Stimulated activated CD4-positive, alpha-beta T cell treated with anti-CD3 and anti-CD28 coated beads, Interleukin-12 subunit alpha, Interleukin-12 subunit beta, amount 100 ng/mL, for 48 hours (primary cell): ENCODE results near the gene CORO2B.
"Not testable (repeated sequence)": the region's sequence is repeated elsewhere in the genome, so short reads cannot be mapped to it uniquely, and the experiment has no call there.

Source experiments
- DNase-seq, 3 donors: peaks; one replicate each; pipeline ENCODE4 v3.0.0-alpha.2; 2020; ENCODE audit warnings: low read depth in 2 of 3, low spot score in 1 of 3

CORO2B gene

DNA sequence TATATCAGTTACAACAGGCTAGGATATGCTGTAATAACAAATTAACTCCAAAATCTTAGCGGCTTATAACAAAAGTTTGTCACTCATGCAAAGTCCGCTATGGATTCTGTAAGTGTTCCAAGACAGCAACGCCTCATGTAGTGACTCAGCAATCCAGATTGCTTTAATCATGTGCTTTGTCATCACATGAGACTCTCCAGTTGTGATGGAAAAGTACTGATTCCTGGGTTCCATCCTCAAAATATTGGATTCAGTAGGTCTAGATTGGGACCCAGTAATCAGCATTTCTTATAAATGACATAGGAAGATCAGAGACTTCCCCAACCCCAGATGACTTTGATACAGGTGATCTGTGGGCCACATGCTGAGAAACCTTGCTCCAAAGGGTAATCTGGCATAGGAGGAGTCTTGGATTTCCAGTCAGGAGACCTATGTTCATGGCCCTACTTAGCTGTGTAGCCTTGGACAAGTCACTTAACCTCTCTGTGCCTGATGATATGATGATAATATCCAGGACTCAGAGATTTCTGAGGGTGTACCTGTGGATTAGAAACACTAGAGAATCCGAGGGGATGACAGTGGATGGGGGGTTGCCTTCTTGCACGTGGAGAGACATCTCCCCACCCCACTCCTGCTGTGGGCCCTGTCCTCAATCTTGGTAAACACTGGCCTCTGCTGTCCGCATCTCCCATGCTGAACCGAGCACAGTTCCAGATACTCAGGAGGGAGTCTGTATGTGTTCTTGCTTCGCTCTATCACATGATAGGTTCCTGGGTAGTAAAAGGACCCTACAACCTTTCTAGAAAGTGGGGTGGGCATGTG, 65.5 kb downstream of the CORO2B start:
- no peak for DNase-seq

DNA sequence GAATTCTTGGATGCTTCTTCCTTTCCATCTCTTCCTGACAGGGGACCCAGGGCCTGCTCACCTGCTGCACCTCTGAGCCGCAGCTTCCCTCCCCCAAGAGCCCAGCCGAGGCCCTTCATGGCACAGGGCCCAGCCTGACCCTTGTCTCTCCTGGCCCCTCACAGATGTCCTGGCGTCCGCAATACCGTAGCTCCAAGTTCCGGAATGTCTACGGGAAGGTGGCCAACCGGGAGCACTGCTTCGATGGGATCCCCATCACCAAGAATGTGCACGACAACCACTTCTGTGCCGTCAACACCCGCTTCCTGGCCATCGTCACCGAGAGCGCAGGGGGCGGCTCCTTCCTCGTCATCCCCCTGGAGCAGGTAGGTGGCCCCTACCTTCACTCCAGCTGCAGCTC, 66.2 kb downstream of the CORO2B start:
- DNase-seq, result no peak

DNA sequence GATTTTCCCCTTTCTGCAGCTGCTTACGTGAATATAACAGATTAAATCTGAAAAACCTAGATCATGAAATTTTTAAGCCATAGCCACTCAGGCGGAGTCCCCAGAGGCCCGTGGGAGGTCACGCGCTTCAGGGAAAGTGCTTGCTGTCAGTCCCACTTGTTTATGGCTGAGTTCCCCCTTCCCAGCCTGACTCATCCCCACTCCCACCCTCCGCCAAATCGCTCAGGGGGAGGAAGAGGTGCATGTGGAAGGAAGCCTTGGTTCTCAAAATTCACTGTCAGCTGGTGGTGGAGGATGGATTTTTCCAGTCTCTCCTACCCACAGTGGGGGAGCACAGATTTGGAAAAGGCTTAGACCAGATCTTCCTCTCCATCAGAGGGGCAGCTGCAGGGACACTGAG, 67.4 kb downstream of the CORO2B start:
- no peak for DNase-seq

DNA sequence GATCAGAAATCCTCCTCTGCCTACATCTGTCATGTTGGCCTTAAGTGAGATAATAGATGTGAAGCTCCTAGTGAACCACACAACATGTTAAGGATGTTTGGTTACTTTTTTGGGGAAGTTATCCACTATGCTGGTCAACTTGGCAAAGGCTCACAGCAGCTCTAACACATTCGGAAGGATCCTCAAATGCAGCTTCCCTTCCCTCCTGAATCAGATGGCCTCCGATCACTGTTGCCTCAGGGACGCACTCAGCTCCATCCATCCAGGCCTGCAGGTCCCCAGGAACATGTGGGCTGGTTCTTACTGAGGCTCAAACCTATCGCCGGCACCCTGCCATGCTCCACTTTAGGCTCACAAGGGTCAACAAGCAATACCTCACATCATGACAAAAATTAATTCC, 67.9 kb downstream of the CORO2B start:
- DNase-seq, result no peak

DNA sequence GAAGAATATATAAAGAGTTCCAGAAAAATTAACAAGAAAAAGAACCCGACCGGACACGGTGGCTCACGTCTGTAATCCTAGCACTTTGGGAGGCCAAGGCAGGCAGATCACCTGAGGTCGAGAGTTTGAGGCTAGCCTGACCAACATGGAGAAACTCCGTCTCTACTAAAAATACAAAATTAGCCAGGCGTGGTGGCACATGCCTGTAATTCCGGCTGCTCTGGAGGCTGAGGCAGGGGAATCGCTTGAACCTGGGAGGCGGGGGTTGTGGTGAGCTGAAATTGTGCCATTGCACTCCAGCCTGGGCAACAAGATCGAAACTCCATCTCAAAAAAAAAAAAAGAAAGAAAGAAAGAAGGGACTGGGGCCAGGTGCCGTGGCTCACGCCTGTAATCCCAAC, 68.6 kb downstream of the CORO2B start:
- DNase-seq, result not testable (repeated sequence)

DNA sequence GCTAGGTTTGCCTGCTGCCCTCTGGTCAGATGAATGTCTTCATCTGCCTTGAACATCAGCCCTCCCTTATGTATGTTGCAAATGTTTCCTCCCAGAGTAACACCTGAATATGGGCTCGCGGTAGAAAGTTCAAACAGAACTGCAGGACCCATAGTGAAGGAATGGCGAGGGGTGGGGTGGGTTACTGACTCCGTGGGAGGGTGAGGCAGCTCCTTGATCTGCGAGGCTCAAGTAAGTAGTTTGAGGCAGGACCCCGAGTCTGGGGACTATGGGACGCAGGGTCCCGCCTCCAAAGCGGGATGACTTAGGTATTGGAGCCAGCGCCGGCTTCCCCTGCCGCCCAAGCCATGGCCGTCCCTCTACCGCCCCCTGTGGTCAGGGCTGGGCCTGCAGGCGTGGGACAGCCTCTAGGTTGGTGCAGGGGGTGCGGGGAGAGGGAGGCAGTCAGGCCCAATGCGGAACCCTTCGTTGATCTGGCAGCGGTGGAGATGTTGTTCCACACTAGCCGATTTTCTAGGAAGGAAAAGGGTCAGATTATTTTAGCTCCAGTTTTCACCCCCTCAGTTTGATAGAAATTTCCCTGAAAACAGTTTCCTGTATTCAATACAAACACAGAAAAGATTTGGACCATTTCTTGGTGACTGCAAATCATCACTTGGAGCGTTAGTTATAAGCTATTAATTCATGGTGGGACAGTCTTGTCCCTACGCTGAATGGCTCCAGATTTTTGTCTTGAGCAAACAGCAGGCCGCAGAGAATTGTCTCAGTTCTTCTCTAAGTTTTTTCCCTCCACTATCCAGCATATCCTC, 72.3 kb downstream of the CORO2B start:
- DNase-seq, result peak; percentile 39 to 50 (median 40)

DNA sequence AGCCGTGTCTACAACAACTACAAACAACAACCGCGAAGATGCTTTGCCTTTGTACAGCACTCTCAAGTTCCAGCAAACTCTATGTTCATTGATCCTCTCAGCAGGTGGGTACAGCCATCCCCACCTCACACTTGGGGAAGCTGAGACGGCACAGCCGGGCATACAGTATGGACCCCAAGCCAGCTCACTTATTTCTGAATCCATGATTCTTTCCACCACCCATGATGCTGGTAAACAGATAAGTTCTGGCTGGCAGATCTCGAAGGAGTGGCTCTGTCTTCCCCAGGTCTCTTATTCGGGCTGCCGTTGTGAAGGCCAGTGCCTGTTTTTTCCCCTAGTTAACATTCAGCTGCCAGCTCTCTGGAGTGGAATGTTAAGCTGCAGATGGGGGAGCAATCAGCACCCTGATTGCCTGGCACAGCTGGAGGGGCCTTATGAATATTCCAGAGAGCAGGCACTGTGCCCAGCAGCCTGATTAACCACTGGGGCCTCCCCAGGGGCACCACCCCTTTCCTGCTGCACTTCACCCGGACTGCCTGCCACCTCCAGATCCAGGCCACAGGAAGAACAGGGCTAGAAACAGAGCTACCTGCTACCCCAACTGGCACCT, 73.2 kb downstream of the CORO2B start:
- DNase-seq, result no peak

DNA sequence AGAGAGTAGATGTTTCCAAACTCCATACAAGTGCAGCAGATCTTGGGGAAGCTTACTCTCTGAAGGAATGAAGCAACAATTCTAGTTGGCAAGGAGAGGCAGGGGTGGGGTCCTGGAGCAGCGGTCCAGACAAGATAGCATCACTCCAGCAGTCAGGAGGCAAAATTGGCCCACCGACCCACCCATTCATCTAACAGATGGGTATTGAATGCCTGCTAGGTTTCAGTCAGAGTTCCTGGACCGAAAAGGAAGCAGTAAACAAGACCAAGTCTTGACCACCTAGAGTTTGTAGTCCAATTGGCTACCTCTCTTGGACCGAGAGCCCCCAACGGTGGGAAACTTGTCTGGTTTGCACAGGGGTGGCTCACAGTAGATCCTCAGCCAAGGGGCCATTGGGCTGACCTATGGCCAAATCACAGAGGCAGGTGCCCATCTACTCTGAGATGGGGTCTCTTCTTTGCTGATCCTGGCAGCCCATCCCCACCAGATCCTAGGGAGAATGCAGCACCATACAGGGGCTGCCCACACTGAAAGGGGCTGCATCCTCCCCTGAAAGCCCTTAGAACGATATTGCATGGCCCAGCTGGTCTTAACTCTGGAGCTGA, 74.3 kb downstream of the CORO2B start:
- no peak for DNase-seq

DNA sequence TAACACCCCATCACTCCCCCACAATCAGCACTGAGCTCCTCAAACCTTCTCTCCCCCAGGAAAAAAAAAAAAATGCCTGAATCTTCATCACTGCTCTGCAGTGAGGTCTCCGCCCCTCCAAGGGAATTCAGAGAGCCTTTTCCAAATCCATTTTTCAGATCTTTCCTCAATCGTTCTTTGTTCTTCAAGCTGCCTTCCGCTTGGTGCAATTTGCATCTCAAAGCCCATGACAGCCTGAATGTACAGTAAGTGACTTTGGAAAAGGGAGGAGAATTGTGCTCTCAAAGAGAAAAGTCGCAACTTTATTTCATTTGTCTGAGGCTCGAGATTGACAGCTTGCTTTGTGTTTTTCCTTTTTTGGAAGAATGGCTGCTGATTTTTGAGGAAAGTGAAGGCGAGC, 75.0 kb downstream of the CORO2B start:
- no peak for DNase-seq

DNA sequence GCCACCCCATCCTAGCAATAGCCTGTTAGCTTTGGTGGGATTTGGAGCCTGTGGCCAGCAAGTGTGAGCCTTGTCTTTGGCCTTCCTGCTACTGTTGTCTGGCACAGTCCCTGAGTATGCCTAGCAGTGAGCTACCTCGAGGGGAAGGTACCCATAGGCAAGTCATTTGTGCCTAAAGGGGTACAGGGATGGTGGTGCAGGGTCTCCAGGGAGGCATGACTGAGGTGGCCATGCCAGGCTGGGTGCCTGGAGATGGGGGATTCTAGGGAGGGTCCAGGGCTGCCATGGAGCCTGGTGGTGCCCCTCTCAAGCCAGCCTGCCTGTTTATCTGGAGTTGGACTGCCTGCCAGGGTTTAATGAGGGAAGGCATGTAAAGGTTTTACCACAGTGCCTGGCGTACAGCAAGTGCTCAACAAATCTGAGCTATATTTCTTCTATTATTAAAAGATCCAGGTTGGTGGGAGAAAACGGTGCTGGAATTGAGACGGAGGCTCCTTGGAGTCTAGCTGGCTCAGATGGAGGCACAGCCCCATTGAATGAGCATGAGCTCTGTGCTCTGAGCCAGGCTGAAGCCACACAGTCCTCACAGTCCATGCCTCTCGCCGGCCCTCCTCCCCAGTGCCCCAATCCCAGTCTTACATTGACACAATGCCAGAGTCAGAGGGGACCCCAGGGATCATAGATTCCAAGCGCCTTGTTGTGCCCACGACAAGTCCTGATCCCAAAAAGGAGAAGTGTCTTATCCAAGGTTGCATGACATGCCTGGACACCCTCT, 76.2 kb downstream of the CORO2B start:
- no peak for DNase-seq

DNA sequence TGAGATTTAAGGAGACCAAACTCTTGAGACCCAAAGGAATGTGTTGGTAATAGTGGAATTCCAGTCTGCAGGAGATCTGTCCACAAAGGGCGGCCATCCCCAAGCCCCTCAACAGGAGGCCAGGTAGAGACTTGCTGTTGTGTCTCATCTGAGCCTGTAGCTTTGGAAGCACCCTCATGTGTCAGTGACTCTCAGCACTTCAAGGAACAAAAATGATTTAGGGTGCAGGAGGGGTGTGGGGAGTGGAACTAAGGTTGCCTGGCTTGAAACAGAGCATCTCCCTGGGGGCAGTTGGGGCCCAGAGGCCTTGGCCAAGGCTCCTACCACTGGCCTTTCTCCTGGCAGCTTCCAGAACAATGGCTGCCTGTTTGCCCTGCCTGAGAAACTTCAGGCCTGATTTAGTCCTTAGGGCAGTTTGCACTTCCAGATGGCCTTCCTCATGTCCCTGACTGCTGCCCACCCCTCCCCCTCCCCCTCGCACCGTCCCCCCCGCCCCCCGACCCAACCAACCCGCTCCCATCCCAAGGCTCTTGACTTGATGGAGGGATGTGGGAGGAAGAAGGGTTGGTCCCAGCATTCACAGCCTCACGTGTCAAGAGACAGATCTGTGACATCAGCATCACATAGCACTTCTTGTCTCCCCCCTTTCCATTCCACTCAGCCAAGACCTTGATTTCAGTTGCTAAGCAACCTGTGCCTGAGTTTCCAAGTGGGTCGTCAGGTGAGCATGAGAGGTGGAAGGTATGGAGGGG, 77.1 kb downstream of the CORO2B start:
- no peak for DNase-seq

DNA sequence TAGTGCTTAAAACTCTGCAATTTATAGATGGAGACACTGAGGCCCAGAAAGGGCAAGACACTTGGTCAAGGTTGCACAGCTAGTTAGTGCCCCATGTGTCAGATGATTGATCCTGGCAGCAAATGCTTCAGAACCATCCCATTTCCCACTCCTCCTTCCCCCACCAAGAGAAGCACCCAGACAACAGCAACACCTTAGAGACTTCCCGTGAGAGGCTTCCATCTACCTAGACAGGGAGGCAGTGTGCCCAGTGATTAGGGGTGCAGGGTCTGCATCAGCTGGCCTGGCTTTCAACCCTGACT, 77.6 kb downstream of the CORO2B start:
- no peak for DNase-seq

DNA sequence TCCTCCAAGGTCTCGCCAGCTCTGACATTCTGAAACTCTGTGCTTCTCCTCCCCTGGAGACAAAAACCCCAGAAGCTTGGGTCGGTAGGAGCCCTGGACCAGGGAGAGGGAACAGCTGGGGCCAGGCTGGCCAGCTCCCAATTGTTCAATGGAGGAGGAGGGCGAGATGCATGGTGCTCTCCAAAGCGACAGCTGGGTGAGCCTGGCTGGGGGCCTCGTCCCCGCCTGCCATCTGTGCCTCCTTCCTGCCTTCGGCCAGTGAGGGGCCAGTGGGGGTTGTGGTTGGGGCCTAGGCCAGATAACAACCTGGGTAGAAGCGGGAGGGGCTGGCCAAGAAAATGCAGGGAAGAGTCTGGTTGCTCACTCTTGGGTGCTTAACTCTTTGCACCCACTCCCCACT, 79.4 kb downstream of the CORO2B start:
- DNase-seq, result no peak

DNA sequence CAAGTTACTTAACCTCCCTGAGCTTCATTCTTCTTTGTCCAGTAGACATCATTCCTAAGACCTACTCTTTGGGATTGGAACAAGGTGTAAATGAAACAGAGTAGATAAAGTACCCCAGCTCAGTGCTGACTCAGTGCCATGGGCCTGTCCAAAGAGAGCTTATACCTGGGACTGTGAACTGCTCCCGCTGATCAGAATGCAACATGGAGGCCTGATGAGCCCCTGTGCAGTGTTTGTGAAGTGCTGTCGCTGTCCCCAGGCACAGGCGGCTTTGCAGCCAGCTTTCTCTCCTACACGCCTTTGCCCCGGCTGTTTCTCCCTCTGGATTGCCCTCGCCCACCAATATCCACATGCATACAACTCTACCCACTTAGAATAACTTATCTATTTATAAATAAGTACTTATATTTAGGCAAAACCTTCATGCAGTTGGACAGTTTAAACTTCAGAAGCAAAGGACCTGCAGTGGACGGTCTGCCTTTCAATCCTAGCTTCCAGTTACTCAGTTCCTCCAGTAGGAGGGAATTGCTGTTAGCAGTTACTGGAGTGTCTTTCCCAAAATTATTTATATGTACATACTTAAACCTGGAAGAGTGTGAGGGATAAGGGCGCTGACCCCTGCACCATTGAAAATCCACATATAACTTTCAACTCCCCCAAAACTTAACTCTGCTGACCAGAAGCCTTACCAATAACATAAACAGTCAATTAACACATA, 80.0 kb downstream of the CORO2B start:
- DNase-seq, result no peak

DNA sequence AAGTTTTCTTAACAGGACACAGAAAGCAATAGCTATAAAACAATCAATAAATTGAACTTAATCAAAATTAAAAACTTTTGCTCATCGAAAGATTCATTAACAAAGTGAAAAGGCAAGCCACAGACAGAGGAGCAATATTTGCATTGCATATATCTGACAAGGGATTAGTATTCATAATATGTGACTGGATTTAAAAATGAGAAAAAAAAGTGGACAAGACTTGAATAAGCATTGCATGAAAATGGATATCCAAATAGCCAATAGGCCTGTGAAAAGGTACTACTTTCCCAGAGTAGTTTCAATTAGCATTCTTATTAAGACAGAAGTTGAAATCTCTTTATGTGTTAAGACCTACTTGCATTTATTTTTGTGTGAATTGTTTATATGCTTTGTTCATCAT, 84.7 kb downstream of the CORO2B start:
- no peak for DNase-seq

DNA sequence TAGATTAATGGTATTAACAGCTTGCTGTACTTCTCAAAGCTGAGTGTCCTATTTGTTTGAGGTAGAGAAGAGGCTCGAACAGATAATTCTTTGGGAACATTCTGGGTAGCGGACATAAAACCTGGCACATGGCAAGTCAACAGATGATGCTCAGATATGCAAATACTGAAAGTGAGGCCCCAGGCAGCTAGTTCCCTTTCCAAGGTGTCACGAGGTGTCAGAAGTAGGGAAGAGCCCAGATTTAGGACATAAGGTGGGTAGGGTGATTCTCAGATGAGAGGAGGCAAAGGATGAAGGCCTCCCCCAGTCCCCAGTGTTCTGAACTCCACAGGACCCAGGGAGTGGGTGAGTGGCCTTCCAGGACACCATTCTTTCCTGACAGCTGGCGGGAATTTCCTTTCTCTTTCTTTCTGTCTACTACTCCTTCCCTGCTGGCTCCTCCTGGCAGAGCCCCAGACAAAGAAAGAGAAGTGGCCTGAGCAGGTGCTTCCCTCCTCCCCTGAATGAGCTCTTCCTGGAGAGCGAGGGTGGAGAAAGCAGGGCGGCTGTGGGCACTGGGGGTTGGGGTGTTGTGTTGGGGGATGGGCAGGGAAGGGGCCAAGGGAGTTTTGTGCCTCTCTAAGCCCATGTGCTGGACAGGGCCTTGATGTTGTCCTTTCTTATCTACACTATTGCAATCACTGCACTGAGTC, 87.5 kb downstream of the CORO2B start:
- DNase-seq, result no peak

DNA sequence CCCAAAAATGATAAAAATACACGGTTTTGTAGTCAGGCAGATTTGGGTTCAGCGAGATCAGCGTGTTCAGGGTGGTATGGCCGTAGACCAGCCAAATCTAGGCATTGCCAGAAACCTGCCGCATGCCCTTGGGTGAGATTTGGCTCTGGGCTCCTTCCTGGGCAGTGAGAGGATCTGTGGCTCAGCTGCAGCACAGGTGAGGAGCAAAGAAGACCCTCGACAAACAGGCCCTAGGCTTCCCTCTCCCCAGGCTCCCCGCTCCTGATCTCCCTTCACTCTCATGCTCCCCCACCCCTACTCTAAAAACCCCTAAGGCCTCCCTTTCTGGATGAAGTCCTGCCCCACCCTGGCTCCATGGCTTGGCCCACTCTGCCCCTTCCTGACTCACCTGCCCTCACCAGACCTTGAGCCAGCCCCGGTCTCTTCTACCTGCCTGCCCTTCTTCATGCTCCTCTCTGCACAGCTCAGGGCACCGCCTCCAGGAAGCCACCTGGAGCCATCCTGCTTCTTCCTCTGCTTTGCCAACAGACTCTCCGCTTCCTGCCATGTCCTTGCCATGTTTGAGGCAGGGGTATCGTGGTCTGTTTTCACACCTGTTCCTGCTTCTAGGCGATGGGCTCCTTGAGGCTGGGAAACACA, 88.1 kb downstream of the CORO2B start:
- no peak for DNase-seq

DNA sequence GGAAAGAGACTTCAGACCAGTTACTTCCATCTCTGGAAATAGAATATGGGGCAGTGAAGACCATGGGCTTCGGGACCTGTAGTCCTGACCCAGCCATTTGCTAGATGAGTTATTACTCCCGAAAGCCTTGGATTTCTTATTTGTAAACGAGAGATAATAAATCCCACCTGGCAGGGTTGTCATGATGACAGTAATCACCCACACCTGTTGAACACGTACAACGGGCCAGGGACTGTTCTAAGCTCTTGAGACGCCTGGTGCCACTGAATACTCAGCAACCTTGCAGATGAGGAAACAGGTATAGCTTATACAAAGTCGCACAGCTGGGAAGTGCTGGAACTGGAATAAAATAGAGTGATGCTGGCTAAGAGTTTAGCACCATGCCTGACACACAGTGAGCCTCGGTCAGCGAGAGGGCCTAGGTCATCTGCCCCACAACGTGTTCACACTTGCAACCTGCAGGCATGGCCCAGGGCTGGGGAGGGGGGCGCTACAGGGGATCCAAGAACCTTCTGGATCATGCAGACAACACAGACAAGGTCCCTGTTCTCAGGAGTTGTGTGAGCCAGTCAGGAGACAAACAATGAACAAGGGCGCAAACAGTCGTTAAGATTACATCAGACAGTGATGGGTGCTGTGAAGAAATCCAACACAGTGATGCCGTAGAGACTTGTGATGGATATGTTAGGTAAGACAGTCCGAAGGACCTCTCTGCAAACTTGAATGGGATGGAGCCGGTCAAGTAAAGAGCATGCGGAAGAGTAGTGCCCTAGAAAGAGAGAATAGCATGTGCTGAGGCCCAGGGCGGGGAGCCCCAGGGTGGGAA, 89.2 kb downstream of the CORO2B start:
- no peak for DNase-seq
